Ovary (tissue), 9 donors: Measurements from ENCODE around the gene AFAP1. TPM values are rescaled to one million over a fixed set of nuclear protein-coding genes. Genes with fewer than 3 reads are reported as not detected.

Experiments
- DNase-seq, 5 donors: peaks; one replicate each; pipeline ENCODE4 v3.0.0-alpha.2; 2019 to 2020
- H3K27ac ChIP-seq, 2 donors: fragments of 200-600 bp; one replicate each; pipeline versions ENCODE4 v1.5.1 to v1.8.0; 2019 to 2022
- H3K27me3 ChIP-seq: fragments of 200-600 bp; one replicate; pipeline ENCODE4 v1.8.0; 2022
- H3K36me3 ChIP-seq: fragments of 200-600 bp; sonication (generic); one replicate; pipeline ENCODE4 v1.5.1; 2019
- H3K4me1 ChIP-seq: one replicate; pipeline ENCODE4 v1.8.1; 2013; ENCODE audit warnings: mild to moderate bottlenecking, moderate library complexity; ENCODE audit not compliant: insufficient read depth
- H3K4me3 ChIP-seq: fragments of 200-600 bp; sonication (generic); one replicate; pipeline ENCODE4 v1.5.1; 2017
- H3K9me3 ChIP-seq, 2 donors: fragments of 200-600 bp in 1 of 2; sonication (generic) in 1 of 2; one replicate each; pipeline versions ENCODE4 v1.5.1 to v1.8.1; 2013 to 2019; ENCODE audit warnings: mild to moderate bottlenecking in 1 of 2, moderate library complexity in 1 of 2
- CTCF ChIP-seq, 3 donors: fragments of 450-650 bp in 2 of 3; fragments of 200-600 bp in 1 of 3; IDR thresholded peaks; one replicate each; pipeline versions ENCODE4 v1.5.1 to v1.8.0; 2016 to 2022; ENCODE audit warnings: antibody characterized with exemption in 3 of 3, mild to moderate bottlenecking in 1 of 3
- EP300 ChIP-seq: sonication (generic); formaldehyde crosslinking; IDR thresholded peaks from one replicate; pipeline ENCODE4 v1.6.1; 2017; ENCODE audit warnings: antibody characterized with exemption
- POLR2A ChIP-seq: fragments of 450-650 bp; IDR thresholded peaks from one replicate; pipeline ENCODE4 v1.6.1; 2017; ENCODE audit warnings: antibody characterized with exemption, mild to moderate bottlenecking, moderate library complexity
- WGBS, 3 donors: extraction: QIAGEN DNeasy Blood & Tissue Kit in 1 of 3; methylation state at CpG; one replicate each; pipeline versions ENCODE4 v1.1.5 to v1.1.7; 2013 to 2017; 5-methylcytosine and 5-hydroxymethylcytosine counted together
- intact Hi-C, 4 donors: fragments of 100-400 bp; cut with DNase I; formaldehyde crosslinking; loops; one replicate each; pipeline versions ENCODE4 v1.11.0 to v1.15.1; 2022 to 2023
- polyA plus RNA-seq, 2 donors: library from polyadenylated mRNA; stranded (reverse); fragments of 200-250 nt in 1 of 2; fragments of 350-450 nt in 1 of 2; fragmentation: Illumina TruSeq in 1 of 2; extraction: RNeasy Lipid Tissue Mini Kit (QIAGEN cat#74804) in 1 of 2; gene quantifications; one replicate each; pipeline ENCODE4 v1.2.3, GENCODE V29; 2013 to 2014
- total RNA-seq, 7 donors: library from RNA; depleted of rRNA in 2 of 7; stranded (reverse); fragments of >200 nt in 2 of 7; fragmentation: NEBNext Ultra II Directional in 3 of 7; extraction: Animal tissue kit (Norgen Biotek cat#: 25700) in 3 of 7; gene quantifications; one replicate each; pipeline versions ENCODE4 v1.1.0 to v1.2.4, GENCODE V29; 2016 to 2023
- donor health status: DM: no; HTN: no; CAD: no; lungs with moderate emphysema.
- donor health status: DM: no; HTN: no; CAD: no.
- donor health status: Bipolar disorder and iron deficiency.
- donor health status: DM: yes; HTN: yes; CAD: no.
- donor health status: DM: no; HTN: no; CAD: no.
- donor health status: DM: yes; HTN: yes; CAD: no.

AFAP1 gene
- total and polyA plus RNA-seq, 9 donors: 8.6 to 42.3 (median 23.0) TPM

GRCh38 chr4:7735395-7735794 lies 204.3 kb downstream of the AFAP1 start:
- no peak overlapping the region for H3K4me3 ChIP-seq
- H3K27me3 ChIP-seq: no peaks in the 10 kb centered on the region
- H3K9me3 ChIP-seq: no peaks in the 10 kb centered on the region
- intact Hi-C loops: no loop called here
- WGBS, 3 donors: 97 to 98% (median 98%) methylated on average over 5 of the region's 5 CpGs
- H3K4me1 ChIP-seq: no peaks in the 10 kb centered on the region
- no peak overlapping the region for H3K27ac ChIP-seq
- DNase-seq: no peak
- no peaks in the 10 kb centered on the region for H3K36me3 ChIP-seq
- TF ChIP-seq CTCF (IDR thresholded peaks at IDR 0.05) (no peak), POLR2A (no peak), EP300 (no peak)

GRCh38 chr4:7734651-7735260 lies 204.9 kb downstream of the AFAP1 start:
- H3K36me3 ChIP-seq: no peaks in the 10 kb centered on the region
- TF ChIP-seq CTCF (IDR thresholded peaks at IDR 0.05) (no peak), POLR2A (no peak), EP300 (no peak)
- H3K9me3 ChIP-seq: no peaks in the 10 kb centered on the region

GRCh38 chr4:7733801-7734650 lies 205.6 kb downstream of the AFAP1 start:
- intact Hi-C loops: no loop called here
- DNase-seq: no peak
- H3K27ac ChIP-seq: no peak overlapping the region
- no peaks in the 10 kb centered on the region for H3K9me3 ChIP-seq
- H3K36me3 ChIP-seq: no peaks in the 10 kb centered on the region
- H3K4me3 ChIP-seq: no peak overlapping the region
- 82 to 87% (median 85%) methylated on average over 26 of the region's 26 CpGs for WGBS, 3 donors
- H3K4me1 ChIP-seq: no peaks in the 10 kb centered on the region
- H3K27me3 ChIP-seq: no peaks in the 10 kb centered on the region
- TF ChIP-seq CTCF (IDR thresholded peaks at IDR 0.05): no peak
- TF ChIP-seq EP300: no peak
- no peak for TF ChIP-seq POLR2A

More at GRCh38 chr4:7734651-7735260, 204.9 kb downstream of the AFAP1 start:
- no peak overlapping the region for H3K4me3 ChIP-seq
- H3K27ac ChIP-seq: no peak overlapping the region
- 71 to 87% (median 78%) methylated on average over 20 of the region's 20 CpGs for WGBS, 3 donors
- intact Hi-C loops: no loop called here
- H3K27me3 ChIP-seq: no peaks in the 10 kb centered on the region
- DNase-seq: no peak
- no peaks in the 10 kb centered on the region for H3K4me1 ChIP-seq

- Histone ChIP-seq H3K4me1 (no peaks in the 10 kb centered on the region), H3K36me3 (no peaks in the 10 kb centered on the region), H3K27me3 (no peaks in the 10 kb centered on the region), H3K4me3 (no peak overlapping the region), H3K9me3 (no peaks in the 10 kb centered on the region), H3K27ac (no peak overlapping the region)
- 87 to 92% (median 91%) methylated on average over 17 of the region's 17 CpGs for WGBS, 3 donors
- DNase-seq: no peak
- intact Hi-C loops: no loop called here
- TF ChIP-seq EP300 (no peak), POLR2A (no peak), CTCF (IDR thresholded peaks at IDR 0.05) (no peak)
Measured at GRCh38 chr4:7733201-7733600, 206.5 kb downstream of the AFAP1 start.
